Activated T-cell treated with anti-CD3 and anti-CD28 coated beads, Interleukin-2, amount 50 U/mL, for 24 hours (primary cell): ENCODE results near the gene HGS.

Source experiments
- DNase-seq: peaks from one replicate; pipeline ENCODE4 v3.0.0-alpha.2; 2020
- H3K27ac Mint-ChIP-seq: 2 replicates; pipeline ENCODE4 v1.8.0; 2020; ENCODE audit warnings: mild to moderate bottlenecking, mixed read lengths
- H3K27me3 Mint-ChIP-seq: 2 replicates; pipeline ENCODE4 v1.8.0; 2020; ENCODE audit warnings: mixed read lengths
- H3K36me3 Mint-ChIP-seq: 2 replicates; pipeline ENCODE4 v1.8.0; 2020; ENCODE audit warnings: low read depth, mixed read lengths
- H3K4me1 Mint-ChIP-seq: 2 replicates; pipeline ENCODE4 v1.8.0; 2020; ENCODE audit warnings: low read depth, mixed read lengths
- H3K4me3 Mint-ChIP-seq: 2 replicates; pipeline ENCODE4 v1.8.0; 2020; ENCODE audit warnings: mild to moderate bottlenecking, moderate library complexity, mixed read lengths
- H3K9me3 Mint-ChIP-seq: 2 replicates; pipeline ENCODE4 v1.8.0; 2020; ENCODE audit warnings: mixed read lengths

The HGS gene

GRCh38 chr17:81683584-81684441, at the start of gene HGS, which contains the start of gene ARL16:
Gene HGS (plus strand): TSS chr17:81684011. CDS start chr17:81684067, 56 bp downstream.
Gene ARL16 (minus strand): TSS chr17:81683797. CDS start chr17:81683753, 44 bp downstream.
- Mint-ChIP-seq H3K9me3 (no peaks in the 10 kb centered on the region), H3K4me3 (peak within 1 kb of the TSS; percentile 93), H3K36me3 (peaks cover 78% of the 10 kb centered on the region), H3K4me1 (peaks cover 48% of the 10 kb centered on the region), H3K27me3 (no peaks in the 10 kb centered on the region), H3K27ac (peak within 1 kb of the TSS; percentile 96)
- DNase-seq = peak; percentile 98

DNA sequence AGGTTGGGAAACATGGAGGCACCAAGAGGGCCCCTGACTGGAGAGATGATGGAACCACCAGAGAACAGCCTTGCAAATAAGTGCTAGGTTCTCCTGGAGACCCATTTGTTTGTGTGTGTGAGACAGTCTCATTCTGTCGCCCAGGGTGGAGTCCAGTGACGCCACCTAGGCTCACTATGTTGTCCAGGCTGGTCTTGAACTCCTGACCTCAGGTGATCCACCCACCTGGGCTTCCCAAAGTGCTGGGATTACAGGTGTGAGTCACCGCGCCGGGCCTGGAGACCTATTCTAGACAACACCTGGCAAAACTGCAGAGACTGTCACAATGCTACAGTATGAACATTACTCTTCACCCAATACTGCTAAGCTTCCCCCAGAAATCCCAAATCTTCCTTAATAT, 48.4 kb upstream of the HGS start:
- DNase-seq = no peak
- Mint-ChIP-seq H3K27me3 (no peaks in the 10 kb centered on the region), H3K27ac (peak overlapping the region; percentile 96), H3K4me1 (peaks cover 34% of the 10 kb centered on the region), H3K9me3 (no peaks in the 10 kb centered on the region), H3K36me3 (peaks cover 39% of the 10 kb centered on the region), H3K4me3 (peak overlapping the region; percentile 98)

DNA sequence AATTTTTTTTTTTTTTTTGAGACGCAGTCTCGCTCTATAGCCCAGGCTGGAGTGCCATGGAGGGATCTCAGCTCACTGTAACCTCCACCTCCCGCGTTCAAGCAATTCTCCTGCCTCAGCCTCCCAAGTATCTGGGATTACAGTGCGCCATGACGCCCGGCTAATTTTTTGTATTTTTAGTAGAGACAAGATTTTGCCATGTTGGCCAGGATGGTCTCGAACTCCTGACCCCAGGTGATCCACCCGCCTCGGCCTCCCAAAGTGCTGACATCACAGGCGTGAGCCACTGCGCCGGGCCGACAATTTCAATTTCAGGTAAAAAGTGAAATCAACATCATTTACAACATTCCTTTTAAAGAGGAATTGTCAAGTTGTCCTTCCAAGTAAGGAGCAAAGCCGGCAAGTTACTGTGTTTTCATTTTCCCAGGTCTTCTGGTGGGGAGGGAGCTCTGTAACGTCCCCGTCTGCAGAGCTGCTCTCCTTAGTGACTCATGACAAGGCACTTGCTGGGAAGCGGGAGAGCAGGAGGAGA, 47.8 kb upstream of the HGS start:
- Mint-ChIP-seq H3K9me3 (no peaks in the 10 kb centered on the region), H3K36me3 (peaks cover 38% of the 10 kb centered on the region), H3K27me3 (no peaks in the 10 kb centered on the region), H3K4me3 (peak overlapping the region; percentile 98), H3K27ac (peak overlapping the region; percentile 96), H3K4me1 (peaks cover 34% of the 10 kb centered on the region)
- DNase-seq = no peak

DNA sequence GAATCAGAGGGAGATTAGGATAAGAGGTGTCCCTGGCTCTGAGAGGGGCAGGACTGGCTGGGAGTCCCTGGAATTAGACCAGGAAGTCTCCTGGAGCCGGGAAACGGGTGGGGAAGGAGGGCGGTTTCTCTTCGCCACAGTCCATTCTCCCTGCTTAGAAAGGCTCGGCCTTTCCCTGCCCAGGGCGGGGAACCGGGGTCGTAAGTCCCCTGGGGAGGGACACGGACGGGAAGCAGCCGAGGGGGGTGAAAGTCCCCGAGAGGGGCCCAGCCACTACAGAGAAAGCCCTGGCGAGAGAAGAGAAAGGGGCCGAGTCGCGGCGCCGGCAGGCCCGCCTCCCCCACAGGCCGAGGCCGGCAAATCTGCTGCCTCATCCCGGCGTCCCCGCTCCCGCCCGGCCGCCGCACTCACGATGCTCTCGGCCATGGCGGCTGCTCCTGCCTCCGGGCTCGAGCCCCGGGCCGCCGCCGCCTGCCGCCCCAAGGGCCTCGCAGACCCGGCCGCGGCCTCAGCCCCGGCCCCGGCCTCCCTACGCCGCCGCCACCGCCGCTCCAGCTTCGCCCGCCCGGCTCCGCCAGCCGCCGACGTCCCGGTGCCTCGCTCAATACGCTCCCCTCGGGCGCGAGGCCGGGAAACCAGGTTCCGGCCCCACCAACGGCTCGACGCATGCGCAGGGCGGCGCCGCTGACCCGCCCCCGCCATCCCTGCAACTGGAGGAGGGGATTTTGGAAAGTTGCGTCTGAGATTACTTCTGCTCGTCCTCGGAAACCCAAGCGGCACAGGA, 47.1 kb upstream of the HGS start, which contains the start of the genes NPLOC4 and TSPAN10:
Gene NPLOC4 (minus strand): TSS at position 608 of the 784 bp plus-strand sequence. CDS start 182 bp downstream, at position 426.
Gene TSPAN10 (plus strand): TSS at position 692 of the 784 bp plus-strand sequence. CDS start 5,217 bp downstream, outside the sequence.
- peaks cover 30% of the 10 kb centered on the region for H3K4me1 Mint-ChIP-seq
- no peaks in the 10 kb centered on the region for H3K9me3 Mint-ChIP-seq
- H3K27me3 Mint-ChIP-seq = no peaks in the 10 kb centered on the region
- DNase-seq = peak; percentile 94
- peak within 1 kb of the TSS; percentile 98 for H3K4me3 Mint-ChIP-seq
- H3K36me3 Mint-ChIP-seq = peaks cover 33% of the 10 kb centered on the region
- H3K27ac Mint-ChIP-seq = peak within 1 kb of the TSS; percentile 96

- Mint-ChIP-seq H3K9me3 (no peaks in the 10 kb centered on the region), H3K27me3 (no peaks in the 10 kb centered on the region), H3K4me3 (no peak overlapping the region), H3K36me3 (peaks cover 20% of the 10 kb centered on the region), H3K4me1 (peaks cover 22% of the 10 kb centered on the region), H3K27ac (peak overlapping the region; percentile 31)
- no peak for DNase-seq
Observed at GRCh38 chr17:81638683-81639082, 45.1 kb upstream of the HGS start.

DNA sequence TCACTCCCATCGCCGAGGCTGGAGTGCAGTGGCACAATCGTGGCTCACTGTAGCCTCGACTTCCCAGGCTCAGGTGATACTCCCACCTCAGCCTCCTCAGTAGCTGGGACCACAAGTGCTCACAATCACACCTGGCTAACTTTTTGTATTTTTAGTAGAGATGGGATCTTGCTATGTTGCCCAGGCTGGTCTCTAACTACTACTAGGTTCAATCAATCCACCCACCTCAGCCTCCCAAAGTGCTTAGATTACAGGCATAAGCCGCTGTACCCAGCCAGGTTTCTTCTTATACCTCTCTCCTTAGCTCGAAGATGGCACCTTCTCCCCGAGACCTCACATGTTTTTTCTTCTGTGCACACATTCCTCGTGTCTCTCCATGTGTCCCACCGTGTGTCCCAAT, 43.8 kb upstream of the HGS start:
- Mint-ChIP-seq H3K27me3 (no peaks in the 10 kb centered on the region), H3K4me3 (no peak overlapping the region), H3K4me1 (peaks cover 18% of the 10 kb centered on the region), H3K36me3 (peaks cover 10% of the 10 kb centered on the region), H3K9me3 (no peaks in the 10 kb centered on the region), H3K27ac (no peak overlapping the region)
- no peak for DNase-seq

- Mint-ChIP-seq H3K4me3 (no peak overlapping the region), H3K4me1 (peaks cover 7% of the 10 kb centered on the region), H3K36me3 (no peaks in the 10 kb centered on the region), H3K9me3 (no peaks in the 10 kb centered on the region), H3K27me3 (peaks cover 4% of the 10 kb centered on the region), H3K27ac (no peak overlapping the region)
- no peak for DNase-seq
Observed at GRCh38 chr17:81641825-81642489, 41.9 kb upstream of the HGS start.

- no peak for DNase-seq
- Mint-ChIP-seq H3K4me1 (no peaks in the 10 kb centered on the region), H3K27ac (no peak overlapping the region), H3K36me3 (no peaks in the 10 kb centered on the region), H3K4me3 (no peak overlapping the region), H3K27me3 (peaks cover 24% of the 10 kb centered on the region), H3K9me3 (no peaks in the 10 kb centered on the region)
Observed at GRCh38 chr17:81644496-81644895, 39.3 kb upstream of the HGS start.

DNA sequence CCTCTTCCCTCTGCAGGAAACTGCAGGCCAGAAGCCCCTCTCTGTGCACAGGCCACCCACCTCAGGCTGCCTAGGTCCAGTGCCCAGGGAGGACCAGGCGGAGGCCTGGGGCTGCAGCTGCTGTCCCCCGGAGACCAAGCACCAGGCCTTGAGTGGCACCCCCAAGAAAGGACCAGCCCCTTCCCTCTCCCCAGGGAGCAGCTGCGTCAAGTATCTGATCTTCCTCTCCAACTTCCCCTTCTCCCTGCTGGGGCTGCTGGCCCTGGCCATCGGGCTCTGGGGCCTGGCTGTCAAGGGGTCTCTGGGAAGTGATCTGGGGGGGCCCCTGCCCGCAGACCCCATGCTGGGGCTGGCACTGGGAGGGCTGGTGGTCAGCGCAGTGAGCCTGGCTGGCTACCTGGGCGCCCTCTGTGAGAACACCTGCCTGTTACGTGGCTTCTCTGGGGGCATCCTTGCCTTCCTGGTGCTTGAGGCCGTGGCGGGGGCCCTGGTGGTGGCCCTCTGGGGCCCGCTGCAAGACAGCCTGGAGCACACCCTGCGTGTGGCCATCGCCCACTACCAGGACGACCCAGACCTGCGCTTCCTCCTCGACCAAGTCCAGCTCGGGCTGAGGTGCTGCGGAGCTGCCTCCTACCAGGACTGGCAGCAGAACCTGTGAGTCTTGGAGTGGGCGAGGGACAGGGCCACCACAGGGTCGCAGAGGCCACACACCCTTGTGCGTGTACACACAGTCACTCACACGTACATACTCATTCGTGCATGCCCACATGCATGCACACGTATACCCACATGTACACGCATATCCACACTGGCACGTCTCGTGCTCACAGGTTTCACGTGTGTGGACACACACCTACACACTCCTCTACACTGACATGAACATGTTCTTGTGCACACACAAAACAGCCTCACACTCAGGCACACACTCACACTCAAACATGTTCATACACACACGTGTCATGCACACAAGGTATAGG, 38.5 kb upstream of the HGS start:
- Mint-ChIP-seq H3K36me3 (no peaks in the 10 kb centered on the region), H3K4me1 (no peaks in the 10 kb centered on the region), H3K4me3 (no peak overlapping the region), H3K9me3 (no peaks in the 10 kb centered on the region), H3K27ac (no peak overlapping the region), H3K27me3 (peaks cover 30% of the 10 kb centered on the region)
- no peak for DNase-seq

- Mint-ChIP-seq H3K9me3 (no peaks in the 10 kb centered on the region), H3K36me3 (no peaks in the 10 kb centered on the region)
Observed at GRCh38 chr17:81646869-81647600, 36.8 kb upstream of the HGS start.

DNA sequence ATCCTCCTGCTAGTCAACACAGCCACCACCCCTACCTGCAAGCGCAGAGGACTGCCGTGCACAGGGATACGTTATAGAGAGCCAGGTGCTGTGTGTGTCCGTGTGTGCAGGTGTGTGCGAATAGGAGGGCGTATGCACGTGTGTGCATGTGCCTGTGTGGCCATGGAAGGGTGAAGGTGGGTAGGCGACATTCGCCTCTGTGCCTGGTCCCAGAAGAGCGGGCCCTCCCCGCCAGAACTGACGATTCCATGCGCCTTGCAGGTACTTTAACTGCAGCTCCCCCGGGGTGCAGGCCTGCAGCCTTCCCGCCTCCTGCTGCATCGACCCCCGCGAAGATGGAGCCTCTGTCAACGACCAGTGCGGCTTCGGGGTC, 36.2 kb upstream of the HGS start:
- peaks cover 41% of the 10 kb centered on the region for H3K27me3 Mint-ChIP-seq
- H3K4me1 Mint-ChIP-seq = no peaks in the 10 kb centered on the region
- no peak for DNase-seq
- no peak overlapping the region for H3K27ac Mint-ChIP-seq
- H3K9me3 Mint-ChIP-seq = no peaks in the 10 kb centered on the region
- no peak overlapping the region for H3K4me3 Mint-ChIP-seq
- no peaks in the 10 kb centered on the region for H3K36me3 Mint-ChIP-seq

More at GRCh38 chr17:81646869-81647600, 36.8 kb upstream of the HGS start:
- no peaks in the 10 kb centered on the region for H3K4me1 Mint-ChIP-seq
- peaks cover 41% of the 10 kb centered on the region for H3K27me3 Mint-ChIP-seq
- H3K4me3 Mint-ChIP-seq = no peak overlapping the region
- DNase-seq = no peak
- no peak overlapping the region for H3K27ac Mint-ChIP-seq

GRCh38 chr17:81648013-81648706, 35.7 kb upstream of the HGS start:
- Mint-ChIP-seq H3K9me3 (no peaks in the 10 kb centered on the region), H3K4me3 (no peak overlapping the region), H3K36me3 (no peaks in the 10 kb centered on the region), H3K27ac (no peak overlapping the region), H3K27me3 (peaks cover 43% of the 10 kb centered on the region), H3K4me1 (peaks cover 2% of the 10 kb centered on the region)
- DNase-seq = no peak
